LHCN-M2 (cell line): Measurements from ENCODE around the gene ARHGDIA. TPM values are rescaled to one million over a fixed set of nuclear protein-coding genes. Genes with fewer than 3 reads are reported as not detected.
A peak's percentile ranks its signal among the peaks of the same experiment; 100 is the strongest.
"Not testable (repeated sequence)": the region's sequence is repeated elsewhere in the genome, so short reads cannot be mapped to it uniquely, and the experiment has no call there.

Source experiments
- DNase-seq: peaks from one replicate; pipeline ENCODE4 v3.0.0-alpha.2; 2012; ENCODE audit warnings: low read depth
- total RNA-seq: library from RNA; depleted of rRNA; stranded (reverse); fragments of >200 nt; gene quantifications from 2 replicates; pipeline ENCODE4 v1.2.3, GENCODE V29; 2014

The ARHGDIA gene
- total RNA-seq, 1 experiment from 2014 or later = 305 TPM

GRCh38 chr17:81844887-81845286, 26.2 kb downstream of the ARHGDIA start:
- DNase-seq = no peak

DNA sequence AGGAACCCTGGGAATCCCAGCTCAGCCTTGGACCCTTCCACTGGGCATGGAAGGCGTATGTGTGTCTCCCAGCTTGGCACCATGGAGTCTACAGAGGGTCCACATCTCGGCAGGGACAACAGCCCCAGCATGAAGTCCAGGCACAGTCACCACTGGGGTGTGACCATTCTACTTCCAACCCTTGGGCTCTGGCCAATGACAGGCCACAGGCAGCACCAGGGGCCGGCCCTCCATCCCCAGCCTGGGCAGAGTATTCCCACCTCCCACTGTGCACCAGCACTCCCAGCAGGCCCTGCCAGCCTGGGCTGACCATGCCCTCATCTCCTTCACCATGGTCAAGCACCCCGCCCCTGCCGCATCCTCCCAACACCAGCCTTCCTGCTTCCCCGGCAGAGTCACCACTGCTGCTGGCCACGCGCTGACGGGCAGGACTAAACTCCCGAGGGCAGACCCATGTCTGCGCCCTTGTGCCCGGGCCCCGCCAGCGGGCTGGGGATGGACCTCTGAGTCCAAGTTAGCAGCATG, 26.7 kb downstream of the ARHGDIA start:
- no peak for DNase-seq

DNA sequence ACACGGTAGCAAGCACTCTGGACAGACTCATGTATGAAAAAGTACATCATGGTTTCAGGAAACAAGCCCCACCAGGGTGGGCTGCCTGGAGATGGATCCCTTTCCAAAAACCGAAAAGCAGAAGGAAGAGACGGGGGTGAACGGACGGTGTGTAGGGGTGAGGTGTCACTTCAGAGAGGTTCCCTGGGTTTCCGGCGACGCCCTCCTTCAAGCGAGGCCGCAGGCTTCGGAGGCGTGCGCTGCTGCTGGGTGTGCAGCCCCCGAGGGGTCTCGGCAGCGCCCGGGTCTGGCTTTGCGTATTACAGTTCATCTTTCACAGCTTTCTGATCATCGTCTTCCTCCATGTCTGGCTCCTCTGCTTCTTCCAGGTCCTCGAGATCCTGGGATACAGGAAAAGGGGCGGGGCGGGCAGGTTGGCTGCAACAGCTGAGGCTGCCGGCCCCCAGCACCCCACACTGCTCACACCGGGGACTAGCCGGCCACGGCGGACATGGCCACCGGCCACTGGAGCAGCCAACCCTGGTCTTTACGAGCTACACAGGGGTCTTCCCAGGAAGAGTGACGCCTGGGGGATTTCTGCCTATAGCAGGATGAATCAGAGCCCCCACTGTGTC, 27.3 kb downstream of the ARHGDIA start:
- DNase-seq = no peak

GRCh38 chr17:81842725-81843504, 28.2 kb downstream of the ARHGDIA start:
- peak; percentile 79 for DNase-seq

- no peak for DNase-seq
Observed at GRCh38 chr17:81842378-81842724, 28.8 kb downstream of the ARHGDIA start.

GRCh38 chr17:81841866-81842265, 29.3 kb downstream of the ARHGDIA start:
- no peak for DNase-seq

DNA sequence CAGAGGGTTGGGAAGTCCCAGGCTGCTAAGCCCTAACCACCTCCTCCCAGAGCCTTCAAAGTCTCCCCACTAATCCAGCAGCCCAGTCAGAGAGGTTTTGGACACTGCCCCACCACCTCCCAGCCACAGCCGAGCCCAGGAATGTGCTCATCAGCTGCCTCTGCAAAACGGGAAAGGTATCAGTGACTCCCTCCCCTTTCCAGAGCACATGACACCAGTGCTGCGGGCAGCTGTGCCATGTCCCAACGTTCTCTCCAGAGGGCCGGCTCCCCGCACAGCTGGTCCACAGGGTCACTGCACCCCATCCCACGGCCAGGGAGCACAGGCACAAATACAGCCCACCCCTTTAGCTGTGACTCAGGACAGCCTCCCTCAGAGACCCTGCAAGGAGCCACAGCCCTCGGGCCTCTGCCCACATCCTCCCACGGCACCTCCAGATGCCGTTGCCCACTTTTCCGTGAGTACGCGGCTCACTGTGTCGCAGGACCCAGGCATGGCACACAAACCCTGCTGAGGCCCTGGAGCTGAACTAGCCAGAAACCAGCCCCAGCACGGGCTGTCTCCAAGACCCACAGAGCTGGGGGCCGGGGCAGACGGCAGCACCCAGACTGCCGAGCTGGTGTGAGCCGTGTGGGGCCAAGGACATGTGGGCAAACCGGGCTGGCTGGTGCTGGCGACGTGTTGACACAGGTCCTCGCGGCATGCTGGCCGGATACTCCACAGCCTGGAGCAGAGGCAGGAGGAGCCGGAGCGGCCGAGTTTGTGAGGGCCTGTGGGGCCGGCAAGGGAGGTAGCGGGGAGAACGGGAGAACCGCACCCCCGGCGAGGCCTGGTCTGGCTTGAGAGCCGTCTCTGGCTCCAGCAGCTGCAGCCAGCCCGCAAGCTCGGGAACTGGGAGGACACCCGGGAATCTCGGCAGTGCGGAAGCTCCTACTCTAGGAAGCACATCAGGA, 30.0 kb downstream of the ARHGDIA start:
- peak; percentile 69 for DNase-seq

- DNase-seq = not testable (repeated sequence)
Observed at GRCh38 chr17:81840059-81840458, 31.1 kb downstream of the ARHGDIA start.

DNA sequence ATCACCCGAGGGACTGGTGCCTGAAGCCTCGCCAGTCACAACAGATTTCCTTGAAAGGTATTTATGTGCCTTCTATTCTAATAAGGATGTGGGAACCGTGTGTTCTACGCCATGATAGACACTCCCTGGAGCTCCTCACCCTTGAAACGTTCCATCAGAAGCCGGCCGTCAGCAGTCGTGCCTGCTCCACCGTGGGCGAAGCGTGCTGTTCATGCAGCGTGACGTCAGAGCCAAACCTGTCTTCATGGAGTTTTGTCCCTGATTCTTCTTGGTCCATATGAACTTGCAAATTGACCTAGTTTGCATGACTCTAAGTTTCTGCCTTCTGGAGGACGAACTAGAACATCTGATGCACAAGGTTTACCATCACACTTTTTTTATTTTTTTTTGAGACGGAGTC, 31.8 kb downstream of the ARHGDIA start:
- no peak for DNase-seq

- DNase-seq = no peak
Observed at GRCh38 chr17:81838753-81839255, 32.3 kb downstream of the ARHGDIA start.

DNA sequence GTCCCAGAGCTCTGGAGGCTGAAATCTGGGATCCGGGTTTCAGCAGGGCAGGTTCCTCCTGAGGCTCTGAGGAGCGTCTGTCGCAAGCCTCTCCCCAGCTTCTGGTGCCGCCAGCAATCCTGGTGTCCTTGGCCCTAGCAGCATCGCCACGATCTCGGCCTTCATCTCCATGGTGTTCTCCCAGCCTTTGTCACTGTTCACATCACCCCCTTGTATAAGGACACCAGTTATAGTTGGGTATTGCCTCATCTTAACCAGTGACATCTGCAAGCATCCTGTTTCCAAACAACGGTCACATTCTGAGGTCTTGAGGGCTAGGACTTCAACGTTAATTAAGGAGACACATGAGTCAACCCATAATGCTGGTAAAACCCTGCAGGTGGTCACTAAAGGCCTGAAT, 33.5 kb downstream of the ARHGDIA start:
- no peak for DNase-seq

DNA sequence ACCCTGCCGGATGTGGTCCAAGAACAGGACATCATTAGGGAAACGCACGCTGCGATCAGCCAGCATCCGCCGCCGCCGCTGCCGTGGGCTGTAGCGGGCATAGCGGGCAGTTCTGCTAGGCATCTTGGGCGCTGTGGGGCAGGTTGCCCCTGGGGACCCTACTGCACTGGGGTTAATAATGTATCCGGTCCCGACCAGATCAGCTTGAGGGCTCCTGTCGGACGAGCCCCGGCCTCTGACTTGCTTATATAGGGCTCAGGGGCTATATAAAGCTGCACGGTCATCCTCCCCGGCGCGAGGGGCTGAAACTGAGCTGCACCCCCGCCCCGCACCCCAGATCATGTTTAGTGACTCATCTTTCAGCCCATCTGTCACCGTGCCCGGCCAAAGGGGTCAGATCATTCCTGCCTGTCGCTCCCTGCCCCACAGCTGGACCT, 36.3 kb downstream of the ARHGDIA start, which contains the start of gene PPP1R27:
Gene PPP1R27, minus strand, starts transcription at position 220 of the 437 bp plus-strand sequence. Its CDS starts 97 bp downstream, at position 123.
- DNase-seq = no peak

DNA sequence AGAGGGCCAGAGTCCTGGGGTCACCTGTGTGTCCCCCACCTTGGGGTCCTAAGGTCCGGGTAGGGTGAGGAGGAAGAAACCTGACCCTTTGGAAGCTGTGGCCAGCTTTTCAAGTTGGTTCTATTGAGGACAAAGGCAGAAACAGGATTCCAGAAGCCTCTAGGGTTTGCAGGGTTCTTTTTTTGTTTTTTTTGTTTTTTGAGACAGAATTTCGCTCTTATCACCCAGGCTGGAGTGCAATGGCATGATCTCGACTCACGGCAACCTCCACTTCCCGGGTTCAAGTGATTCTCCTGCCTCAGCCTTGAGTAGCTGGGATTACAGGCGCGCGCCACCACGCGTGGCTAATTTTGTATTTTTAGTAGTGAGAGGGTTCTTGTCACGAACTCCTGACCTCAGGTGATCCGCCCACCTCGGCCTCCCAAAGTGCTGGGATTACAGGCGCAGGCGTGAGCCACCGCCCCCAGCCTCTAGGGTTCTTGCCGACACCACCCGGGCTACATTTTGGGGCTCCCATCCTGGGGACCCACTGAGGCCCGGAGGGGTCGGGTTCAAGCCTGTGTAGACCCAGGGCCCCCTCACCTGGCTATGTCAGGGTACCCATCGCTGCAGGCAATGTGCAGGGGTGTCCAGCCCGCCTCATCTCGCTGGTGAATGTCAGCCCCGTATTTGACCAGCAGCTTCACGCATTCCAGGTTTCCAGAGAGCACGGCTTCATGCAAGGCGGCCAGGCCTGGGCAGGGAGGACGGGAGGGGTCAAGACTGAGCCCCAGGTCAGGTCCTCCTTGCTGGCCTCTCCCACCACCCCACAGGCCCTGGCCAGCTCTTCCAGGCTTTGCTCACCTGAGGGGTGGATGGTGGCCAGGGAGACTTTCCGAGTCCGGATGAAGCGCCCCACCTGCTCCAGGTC, 37.0 kb downstream of the ARHGDIA start:
- no peak for DNase-seq

DNA sequence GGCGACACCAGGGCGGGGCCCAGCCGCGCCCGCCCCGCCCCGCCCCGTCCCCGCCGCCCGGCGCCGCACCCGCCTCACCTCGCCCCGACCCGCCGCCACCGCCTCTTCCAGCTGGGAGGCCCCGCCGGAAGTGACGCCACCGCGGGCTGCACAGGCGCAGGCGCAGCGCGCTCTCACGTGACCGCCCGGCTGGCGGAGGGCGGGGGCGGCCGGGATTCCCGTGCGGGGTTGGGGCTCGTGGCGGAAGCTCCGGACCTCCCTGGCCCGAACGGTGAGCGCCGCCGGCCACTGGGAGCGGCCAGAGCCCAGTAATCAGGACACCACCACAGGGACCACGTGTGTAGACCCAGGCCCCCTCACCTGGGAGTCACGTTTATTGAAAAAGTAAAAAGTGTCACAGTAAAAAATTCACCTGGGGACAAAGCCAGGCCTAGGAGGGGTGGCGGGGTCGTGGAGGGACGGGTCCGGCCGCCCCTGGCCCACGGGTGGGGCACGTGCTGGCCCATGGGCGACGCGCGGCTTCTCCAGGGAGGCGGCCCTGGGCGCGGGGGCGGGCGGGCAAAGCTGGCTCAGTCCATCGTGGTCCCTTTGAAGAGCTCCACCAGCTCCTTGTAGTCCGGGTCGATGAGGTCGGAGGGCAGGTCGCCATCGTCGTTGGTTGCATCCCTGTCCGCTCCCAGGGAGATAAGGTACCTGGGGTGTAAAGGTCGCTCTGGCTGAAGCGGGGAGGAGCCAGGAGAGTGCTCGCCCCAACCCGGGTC, 37.8 kb downstream of the ARHGDIA start, which contains the start of gene MCRIP1:
Gene MCRIP1, minus strand, starts transcription at position 132 of the 761 bp plus-strand sequence. CDS start 8,785 bp downstream, outside the sequence.
- peak; percentile 87 for DNase-seq

DNA sequence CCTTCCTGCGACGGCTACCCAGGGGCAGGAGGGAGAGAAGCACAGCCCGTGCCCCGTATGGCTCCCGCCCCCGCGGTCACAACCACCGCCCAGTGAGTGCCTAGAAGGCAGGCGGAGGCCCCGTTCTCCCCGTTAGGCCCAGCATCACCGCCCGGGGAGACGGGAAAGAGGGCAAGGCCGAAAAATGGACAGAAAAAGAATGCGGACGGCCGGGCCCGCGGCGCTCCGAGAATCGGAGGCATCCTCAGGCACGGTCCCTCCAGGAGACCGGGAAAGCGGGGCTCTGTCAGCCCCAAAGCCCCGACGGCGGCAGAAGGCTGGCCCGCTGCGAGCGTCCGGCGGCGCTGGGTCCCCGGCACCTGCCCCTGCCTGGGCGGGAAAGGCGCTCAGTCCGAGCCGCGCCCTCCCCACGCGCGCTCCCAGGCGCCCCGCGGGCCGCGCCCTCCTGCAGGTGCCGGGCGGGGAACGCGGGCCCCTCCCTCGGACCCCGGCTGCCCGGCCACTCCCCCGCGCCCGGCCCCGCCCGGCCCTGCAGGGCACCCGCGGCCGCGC, 38.5 kb downstream of the ARHGDIA start:
- DNase-seq = peak; percentile 21

- DNase-seq = peak; percentile 46
Observed at GRCh38 chr17:81831957-81832607, 39.1 kb downstream of the ARHGDIA start.

DNA sequence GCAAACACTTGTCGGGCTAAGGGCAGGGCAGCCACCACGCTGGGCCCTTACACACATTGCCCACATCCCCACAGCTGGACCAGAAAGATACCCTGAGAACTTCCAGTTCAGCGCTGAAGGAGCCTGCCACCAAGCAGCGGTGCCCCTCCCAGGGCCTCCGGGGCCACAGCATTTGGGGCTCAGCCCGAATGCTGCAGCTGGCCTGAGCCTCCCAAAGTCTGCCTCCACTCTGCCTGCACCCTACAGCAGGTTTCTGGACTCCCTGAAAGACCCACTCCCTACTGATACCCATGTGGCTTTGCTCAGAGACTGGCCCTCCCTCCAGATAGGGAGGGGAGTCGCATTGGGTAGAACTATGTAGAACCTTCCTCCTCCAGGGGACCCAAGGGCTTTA, 39.6 kb downstream of the ARHGDIA start:
- DNase-seq = no peak

GRCh38 chr17:81829858-81830257, 41.3 kb downstream of the ARHGDIA start:
- no peak for DNase-seq

- DNase-seq = no peak
Observed at GRCh38 chr17:81828656-81829055, 42.5 kb downstream of the ARHGDIA start.
